ENCODE results near the gene C4BPA.
A peak's percentile ranks its signal among the peaks of the same experiment; 100 is the strongest.

The C4BPA gene

DNA sequence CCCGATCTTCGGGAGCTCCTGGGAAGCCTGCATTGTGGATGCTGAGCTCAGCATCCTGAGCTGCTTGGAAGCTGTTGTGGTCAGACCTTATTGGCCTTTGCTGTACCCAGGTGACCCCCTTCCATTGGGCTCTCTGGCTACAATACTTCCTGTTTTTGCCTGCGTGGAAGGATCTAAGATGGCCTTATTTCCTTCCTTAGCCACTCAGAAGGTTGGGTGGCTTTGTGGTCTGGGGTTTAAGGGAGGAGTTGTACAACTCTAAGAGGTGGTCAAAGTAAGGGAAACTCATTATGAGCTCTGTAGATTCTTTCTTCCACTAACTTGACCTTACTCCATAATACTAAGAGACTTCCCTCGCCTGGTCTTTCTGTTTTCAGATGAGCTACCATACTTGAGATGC is 33.2 kb upstream of the C4BPA start:
- H3K27me3 ChIP-seq: no peaks in the 10 kb centered on the region
- peaks cover 80 to 84% of the 10 kb centered on the region in 2 experiments for H3K4me1 ChIP-seq (ENCODE audit: control insufficient read depth in 1 of 2, insufficient read depth in 1 of 2, low read depth in 1 of 2, low read length in 1 of 2)
- peak overlapping the region; percentile 87 for H3K27ac ChIP-seq
- H3K36me3 ChIP-seq: peaks cover 59% of the 10 kb centered on the region
- TF ChIP-seq, protein P1, sequence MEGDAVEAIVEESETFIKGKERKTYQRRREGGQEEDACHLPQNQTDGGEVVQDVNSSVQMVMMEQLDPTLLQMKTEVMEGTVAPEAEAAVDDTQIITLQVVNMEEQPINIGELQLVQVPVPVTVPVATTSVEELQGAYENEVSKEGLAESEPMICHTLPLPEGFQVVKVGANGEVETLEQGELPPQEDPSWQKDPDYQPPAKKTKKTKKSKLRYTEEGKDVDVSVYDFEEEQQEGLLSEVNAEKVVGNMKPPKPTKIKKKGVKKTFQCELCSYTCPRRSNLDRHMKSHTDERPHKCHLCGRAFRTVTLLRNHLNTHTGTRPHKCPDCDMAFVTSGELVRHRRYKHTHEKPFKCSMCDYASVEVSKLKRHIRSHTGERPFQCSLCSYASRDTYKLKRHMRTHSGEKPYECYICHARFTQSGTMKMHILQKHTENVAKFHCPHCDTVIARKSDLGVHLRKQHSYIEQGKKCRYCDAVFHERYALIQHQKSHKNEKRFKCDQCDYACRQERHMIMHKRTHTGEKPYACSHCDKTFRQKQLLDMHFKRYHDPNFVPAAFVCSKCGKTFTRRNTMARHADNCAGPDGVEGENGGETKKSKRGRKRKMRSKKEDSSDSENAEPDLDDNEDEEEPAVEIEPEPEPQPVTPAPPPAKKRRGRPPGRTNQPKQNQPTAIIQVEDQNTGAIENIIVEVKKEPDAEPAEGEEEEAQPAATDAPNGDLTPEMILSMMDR (IDR thresholded peaks at IDR 0.05): no peak
- H3K4me3 ChIP-seq (ENCODE audit: low read depth in 1 of 2, low read length in 1 of 2): peak overlapping the region; percentile 12 to 32
- H3K9me3 ChIP-seq: no peaks in the 10 kb centered on the region

DNA sequence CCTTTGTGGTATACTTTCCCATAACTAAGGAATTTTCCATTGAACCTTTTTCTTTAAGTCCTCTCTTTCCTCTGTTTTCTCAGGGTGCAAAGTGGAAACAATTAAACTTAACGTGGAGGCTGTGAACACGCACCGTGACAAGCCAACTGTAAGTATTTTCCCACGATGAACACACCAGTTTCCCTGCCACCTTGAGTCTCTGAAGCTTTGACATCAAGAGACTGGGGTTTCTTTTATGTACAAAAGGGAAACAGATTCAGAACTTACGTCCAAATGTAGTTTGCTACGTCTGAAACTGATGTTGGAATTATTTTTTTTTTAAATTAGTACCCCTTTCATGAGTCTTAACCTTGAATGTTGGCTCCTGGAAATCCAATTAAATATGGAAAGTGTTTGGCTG is 32.6 kb upstream of the C4BPA start:
- no peaks in the 10 kb centered on the region for H3K9me3 ChIP-seq
- H3K27me3 ChIP-seq: no peaks in the 10 kb centered on the region
- H3K4me1 ChIP-seq (ENCODE audit: control insufficient read depth in 1 of 2, insufficient read depth in 1 of 2, low read depth in 1 of 2, low read length in 1 of 2): peaks cover 80 to 84% of the 10 kb centered on the region in 2 experiments
- TF ChIP-seq, protein P1 (IDR thresholded peaks at IDR 0.05): no peak
- H3K36me3 ChIP-seq: peaks cover 57% of the 10 kb centered on the region
- H3K4me3 ChIP-seq (ENCODE audit: low read depth in 1 of 2, low read length in 1 of 2): peak overlapping the region in 1 of 2 experiments; percentile 32
- peak overlapping the region; percentile 87 for H3K27ac ChIP-seq

GRCh38 chr1:207072233-207072632 is 31.8 kb upstream of the C4BPA start:
- Histone ChIP-seq H3K27ac (peak overlapping the region; percentile 87), H3K4me3 (ENCODE audit: low read depth in 1 of 2, low read length in 1 of 2) (peak overlapping the region in 1 of 2 experiments; percentile 32), H3K27me3 (no peaks in the 10 kb centered on the region), H3K36me3 (peaks cover 53% of the 10 kb centered on the region), H3K9me3 (no peaks in the 10 kb centered on the region), H3K4me1 (ENCODE audit: control insufficient read depth in 1 of 2, insufficient read depth in 1 of 2, low read depth in 1 of 2, low read length in 1 of 2) (peaks cover 84 to 91% of the 10 kb centered on the region in 2 experiments)
- TF ChIP-seq, protein P1 (IDR thresholded peaks at IDR 0.05): no peak

GRCh38 chr1:207073906-207074820 is 29.9 kb upstream of the C4BPA start:
- Histone ChIP-seq H3K27ac (peak overlapping the region; percentile 17), H3K27me3 (no peaks in the 10 kb centered on the region), H3K36me3 (peaks cover 49% of the 10 kb centered on the region), H3K9me3 (no peaks in the 10 kb centered on the region), H3K4me3 (ENCODE audit: low read depth in 1 of 2, low read length in 1 of 2) (no peak overlapping the region), H3K4me1 (ENCODE audit: control insufficient read depth in 1 of 2, insufficient read depth in 1 of 2, low read depth in 1 of 2, low read length in 1 of 2) (peaks cover 84 to 85% of the 10 kb centered on the region in 2 experiments)
- TF ChIP-seq, protein P1 (IDR thresholded peaks at IDR 0.05): no peak

DNA sequence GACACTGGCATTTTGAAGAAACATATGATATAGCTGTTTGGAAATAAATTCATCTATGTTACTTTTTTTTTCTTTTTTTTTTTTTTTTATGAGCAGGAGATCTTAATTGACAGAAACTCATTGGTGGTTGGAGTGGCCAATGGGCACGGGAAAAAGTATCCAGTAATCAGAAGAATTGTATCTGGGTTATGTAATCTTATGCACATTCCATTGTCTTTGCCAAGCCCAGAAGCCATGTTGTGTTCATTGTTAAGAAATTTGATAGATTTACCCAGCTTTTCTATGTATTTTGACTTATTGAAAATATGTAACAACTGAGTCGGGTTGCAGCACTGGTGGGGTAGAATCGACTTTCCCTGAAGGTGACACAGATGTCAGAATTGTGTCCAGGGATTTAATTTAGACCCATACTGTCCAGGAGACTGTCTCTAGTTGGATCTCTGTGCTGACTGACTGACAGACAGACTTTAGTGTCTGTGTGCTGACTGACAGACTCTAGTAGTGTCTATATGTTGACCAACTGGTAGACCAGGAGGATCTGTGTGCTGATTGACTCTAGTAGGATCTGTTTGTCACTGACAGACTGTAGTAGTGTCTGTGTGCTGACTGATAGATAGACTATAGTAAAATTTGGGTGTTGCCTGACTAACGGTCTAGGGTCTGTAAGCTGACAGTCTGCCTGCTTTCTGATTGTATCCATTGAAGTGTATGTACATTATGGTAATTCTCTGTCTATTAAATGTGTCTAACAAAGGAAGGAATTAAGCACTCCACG is 27.7 kb upstream of the C4BPA start:
- TF ChIP-seq, protein P1 (IDR thresholded peaks at IDR 0.05): no peak
- Histone ChIP-seq H3K27ac (no peak overlapping the region), H3K27me3 (no peaks in the 10 kb centered on the region), H3K9me3 (no peaks in the 10 kb centered on the region), H3K4me1 (ENCODE audit: control insufficient read depth in 1 of 2, insufficient read depth in 1 of 2, low read depth in 1 of 2, low read length in 1 of 2) (peaks cover 62 to 63% of the 10 kb centered on the region in 2 experiments), H3K4me3 (ENCODE audit: low read depth in 1 of 2, low read length in 1 of 2) (no peak overlapping the region), H3K36me3 (peaks cover 69% of the 10 kb centered on the region)

Data from neutrophil (primary cell).